B cell (primary cell): ENCODE results near the gene STK35. TPM values are rescaled to one million over a fixed set of nuclear protein-coding genes. Genes with fewer than 3 reads are reported as not detected.

Experiments
- ATAC-seq: fragments of 200-7000 bp; cut with Tn5 transposase; one replicate; pipeline ENCODE4 v1.10.0; 2021; ENCODE audit warnings: low read depth, mild to moderate bottlenecking, moderate number of reproducible peaks, moderate library complexity
- CTCF ChIA-PET: fragments of 350-600 bp; sonication (Branson Sonifier 250); formaldehyde crosslinking; loops from one replicate; lab custom pipeline; 2021; ENCODE audit warnings: antibody characterized with exemption, inconsistent platforms; lab: Charles Lee
- POLR2A ChIA-PET: fragments of 350-600 bp; sonication (Branson Sonifier 250); formaldehyde crosslinking; loops from one replicate; lab custom pipeline; 2021; ENCODE audit warnings: antibody characterized with exemption; lab: Charles Lee
- DNase-seq: peaks from one replicate; pipeline ENCODE4 v3.0.0; 2013
- H2AFZ ChIP-seq: 2 replicates; pipeline ENCODE4 v1.6.1; 2012; ENCODE audit warnings: mild to moderate bottlenecking, low read depth, low read length; ENCODE audit not compliant: insufficient read depth, poor library complexity, severe bottlenecking
- H3K27ac ChIP-seq, 2 donors: 1 replicate in 1 of 2; 2 replicates in 1 of 2; pipeline ENCODE4 v1.5.1; 2012 to 2013; ENCODE audit warnings: low read length in 2 of 2, mild to moderate bottlenecking in 2 of 2, moderate library complexity in 1 of 2
- H3K27me3 ChIP-seq, 4 experiments: fragments of 200-600 bp in 1 of 4; sonication (generic) in 1 of 4; replicated peaks in 1 of 4; 1 replicate in 2 of 4; 2 replicates in 2 of 4; pipeline versions ENCODE4 v1.6.1 to v1.7.0; 2013 to 2016; ENCODE audit warnings: low read length in 3 of 4, mild to moderate bottlenecking in 2 of 4, mixed read lengths in 1 of 4, moderate library complexity in 1 of 4; ENCODE audit not compliant: insufficient read depth in 4 of 4, control insufficient read depth in 3 of 4; ENCODE audit errors: control extremely low read depth in 1 of 4
- H3K36me3 ChIP-seq, 2 experiments: replicated peaks in 1 of 2; 1 replicate in 1 of 2; 2 replicates in 1 of 2; pipeline versions ENCODE4 v1.6.1 to v1.7.1; 2013; ENCODE audit warnings: low read length in 1 of 2; ENCODE audit not compliant: insufficient read depth in 2 of 2, control insufficient read depth in 1 of 2; ENCODE audit errors: control extremely low read depth in 1 of 2, extremely low read depth in 1 of 2
- H3K4me1 ChIP-seq, 2 donors: fragments of 200-600 bp in 1 of 2; sonication (generic) in 1 of 2; 1 replicate in 1 of 2; 2 replicates in 1 of 2; pipeline versions ENCODE4 v1.5.1 to v1.6.1; 2013 to 2017; ENCODE audit warnings: low read length in 2 of 2; ENCODE audit not compliant: control insufficient read depth in 2 of 2, insufficient read depth in 2 of 2
- H3K4me2 ChIP-seq: replicated peaks from 2 replicates; pipeline ENCODE3; 2012; ENCODE audit warnings: mild to moderate bottlenecking, low read depth, low read length; ENCODE audit not compliant: poor library complexity, severe bottlenecking
- H3K4me3 ChIP-seq, 5 experiments: fragments of 200-600 bp in 1 of 5; sonication (generic) in 1 of 5; 1 replicate in 3 of 5; 2 replicates in 2 of 5; pipeline versions ENCODE4 v1.5.1 to v1.7.0; 2011 to 2016; ENCODE audit warnings: low read length in 4 of 5, mild to moderate bottlenecking in 4 of 5, low read depth in 2 of 5, control low read depth in 1 of 5, moderate library complexity in 1 of 5; ENCODE audit not compliant: insufficient read depth in 1 of 5; ENCODE audit errors: control extremely low read depth in 1 of 5, extremely low read depth in 1 of 5
- H3K79me2 ChIP-seq: fragments of 200-600 bp; sonication (generic); one replicate; pipeline ENCODE4 v1.6.0; 2016; ENCODE audit warnings: low read length; ENCODE audit not compliant: control insufficient read depth, insufficient read depth
- H3K9ac ChIP-seq: fragments of 200-600 bp; sonication (generic); 2 replicates; pipeline ENCODE4 v1.6.1; 2017; ENCODE audit warnings: mild to moderate bottlenecking, low read length, moderate library complexity
- H3K9me3 ChIP-seq, 3 donors: one replicate each; pipeline versions ENCODE4 v1.6.1 to v1.7.1; 2013; ENCODE audit warnings: low read length in 2 of 3; ENCODE audit not compliant: control insufficient read depth in 2 of 3, insufficient read depth in 1 of 3; ENCODE audit errors: control extremely low read depth in 1 of 3
- H4K20me1 ChIP-seq: 2 replicates; pipeline ENCODE4 v1.6.0; 2012; ENCODE audit warnings: mild to moderate bottlenecking, low read length; ENCODE audit not compliant: insufficient read depth, control insufficient read depth, poor library complexity, severe bottlenecking
- H3K27ac Mint-ChIP-seq: one replicate; pipeline ENCODE4 v1.8.0; 2021; ENCODE audit warnings: mixed read lengths
- H3K27me3 Mint-ChIP-seq: one replicate; pipeline ENCODE4 v1.8.0; 2021; ENCODE audit warnings: mixed read lengths
- H3K4me1 Mint-ChIP-seq: one replicate; pipeline ENCODE4 v1.8.0; 2021; ENCODE audit warnings: mixed read lengths
- H3K4me3 Mint-ChIP-seq: one replicate; pipeline ENCODE4 v1.8.0; 2021; ENCODE audit warnings: mixed read lengths
- H3K9me3 Mint-ChIP-seq: one replicate; pipeline ENCODE4 v1.8.0; 2022; ENCODE audit warnings: mixed read lengths; ENCODE audit not compliant: insufficient read depth
- CTCF ChIP-seq: fragments of 200-600 bp; IDR thresholded peaks from one replicate; pipeline ENCODE4 v1.8.0; 2022; ENCODE audit warnings: antibody characterized with exemption, mild to moderate bottlenecking
- EZH2 ChIP-seq: IDR thresholded peaks from 2 replicates; pipeline ENCODE4 v1.6.1; 2012; ENCODE audit warnings: borderline replicate concordance, low read depth, mild to moderate bottlenecking, moderate library complexity, low read length; ENCODE audit not compliant: insufficient read depth, poor library complexity, severe bottlenecking
- WGBS: methylation state at CpG from one replicate; pipeline ENCODE4 v1.1.5; 2013; ENCODE audit warnings: missing lambda C conversion rate; ENCODE audit not compliant: insufficient coverage; 5-methylcytosine and 5-hydroxymethylcytosine counted together
- intact Hi-C: fragments of 100-400 bp; cut with micrococcal nuclease; formaldehyde crosslinking; loops from one replicate; pipeline ENCODE4 v1.10.0; 2022
- polyA plus RNA-seq: library from polyadenylated mRNA; depleted of rRNA; stranded (reverse); fragments of >200 nt; gene quantifications from 2 replicates; pipeline ENCODE4 v1.2.3, GENCODE V29; 2012
- total RNA-seq, 2 donors: library from RNA; stranded (reverse); fragments of 120-200 nt in 1 of 2; gene quantifications; 1 replicate in 1 of 2; 2 replicates in 1 of 2; pipeline versions ENCODE4 v1.2.3 to v1.2.4, GENCODE V29; 2013 to 2022

The STK35 gene
- total and polyA plus RNA-seq, 2 donors (not counting 1 experiment from before 2014, with no cell fraction given) = 12.8 to 23.9 TPM

- Histone ChIP-seq H3K27ac (no peak overlapping the region), H3K4me1 (peaks cover 21 to 28% of the 10 kb centered on the region in 2 donors), H3K27me3 (no peaks in the 10 kb centered on the region), H3K9ac (no peak overlapping the region), H3K36me3 (peaks cover 0 to 32% of the 10 kb centered on the region in 2 experiments), H3K4me2 (no peak overlapping the region), H2AFZ (no peak overlapping the region), H4K20me1 (peaks cover 95% of the 10 kb centered on the region), H3K4me3 (no peak overlapping the region), H3K9me3 (no peaks in the 10 kb centered on the region), H3K79me2 (peaks cover 98% of the 10 kb centered on the region)
- TF ChIP-seq CTCF (no peak), EZH2 (no peak)
- DNase-seq = no peak
- WGBS = 97% methylated on average over 7 of the region's 9 CpGs
- Mint-ChIP-seq H3K9me3 (no peaks in the 10 kb centered on the region), H3K4me1 (peaks cover 62% of the 10 kb centered on the region), H3K27me3 (no peaks in the 10 kb centered on the region), H3K27ac (no peak overlapping the region), H3K4me3 (no peak overlapping the region)
- ChIA-PET CTCF (interaction anchor here (0.6 to 1.5 kb wide), 3 partner anchors 16 to 61 kb away, joined by 3 read pairs; no protein-coding TSS in a partner anchor), POLR2A (no interaction called here)
- intact Hi-C loops = no loop called here
- ATAC-seq = no peak
These were observed 12.7 kb downstream of the STK35 start for GRCh38 chr20:2114127-2114959.
